A673 (cell line): Measurements from ENCODE around the gene B4GALT5. TPM values are rescaled to one million over a fixed set of nuclear protein-coding genes. Genes with fewer than 3 reads are reported as not detected.

Experiments used
- BruUV-seq: library from RNA; stranded (reverse); fragments of 400-500 nt; replicated peaks from 2 replicates; lab custom pipeline; 2021; lab: Mats Ljungman, UMichigan
- CTCF ChIA-PET: fragments of 300-600 bp; sonication (Branson Sonifier 250); formaldehyde crosslinking; loops from one replicate; lab custom pipeline; 2022; ENCODE audit warnings: antibody characterized with exemption; lab: Charles Lee
- POLR2A ChIA-PET: fragments of 300-600 bp; sonication (Branson Sonifier 250); formaldehyde crosslinking; loops from one replicate; lab custom pipeline; 2022; ENCODE audit warnings: antibody characterized with exemption; ENCODE audit not compliant: low non-redundant PET; lab: Charles Lee
- DNase-seq: peaks from one replicate; pipeline ENCODE4 v3.0.0-alpha.2; 2015; ENCODE audit warnings: low spot score
- H3K27ac ChIP-seq: fragments of 200-600 bp; sonication (generic); 2 replicates; pipeline ENCODE4 v1.5.1; 2016; ENCODE audit warnings: mixed run types, low read depth, mild to moderate bottlenecking, mixed read lengths, antibody characterized with exemption, low read length; ENCODE audit not compliant: poor library complexity, severe bottlenecking
- H3K27me3 ChIP-seq: fragments of 200-600 bp; sonication (generic); replicated peaks from 2 replicates; pipeline ENCODE4 v1.6.1; 2017; ENCODE audit warnings: mixed run types, low read depth, mild to moderate bottlenecking, mixed read lengths, antibody characterized with exemption, low read length; ENCODE audit not compliant: insufficient read depth, poor library complexity
- H3K36me3 ChIP-seq: fragments of 200-600 bp; sonication (generic); 2 replicates; pipeline ENCODE4 v1.6.1; 2016; ENCODE audit warnings: mixed run types, mild to moderate bottlenecking, mixed read lengths, antibody characterized with exemption, low read length; ENCODE audit not compliant: insufficient read depth, poor library complexity, severe bottlenecking
- H3K4me1 ChIP-seq: fragments of 200-600 bp; sonication (generic); 2 replicates; pipeline ENCODE4 v1.6.1; 2017; ENCODE audit warnings: mixed run types, mild to moderate bottlenecking, mixed read lengths, antibody characterized with exemption, low read length; ENCODE audit not compliant: insufficient read depth, poor library complexity, severe bottlenecking
- H3K4me3 ChIP-seq: fragments of 200-600 bp; sonication (generic); 2 replicates; pipeline ENCODE4 v1.5.1; 2016; ENCODE audit warnings: low read depth, mixed run types, mild to moderate bottlenecking, mixed read lengths, low read length; ENCODE audit not compliant: poor library complexity, severe bottlenecking
- H3K9me3 ChIP-seq: fragments of 200-600 bp; sonication (generic); 2 replicates; pipeline ENCODE4 v1.6.1; 2016; ENCODE audit warnings: mixed run types, low read depth, mild to moderate bottlenecking, mixed read lengths, antibody characterized with exemption, low read length; ENCODE audit not compliant: poor library complexity, severe bottlenecking
- CTCF ChIP-seq: fragments of 300-800, 200-600 bp; sonication (generic); conservative IDR thresholded peaks from 2 replicates; pipeline ENCODE4 v1.5.1; 2017; ENCODE audit warnings: low read depth, mild to moderate bottlenecking, antibody characterized with exemption, low read length, moderate library complexity, mixed read lengths
- EZH2 ChIP-seq: fragments of 200-600 bp; sonication (generic); IDR thresholded peaks from 2 replicates; pipeline ENCODE4 v1.6.1; 2017; ENCODE audit warnings: borderline replicate concordance, low read depth, mild to moderate bottlenecking, mixed read lengths, antibody characterized with exemption, low read length; ENCODE audit not compliant: poor library complexity, severe bottlenecking
- intact Hi-C: fragments of 100-400 bp; cut with micrococcal nuclease; formaldehyde crosslinking; loops from one replicate; pipeline ENCODE4 v1.10.0; 2022; ENCODE audit not compliant: unreplicated experiment
- total RNA-seq: library from RNA; stranded (reverse); gene quantifications from 2 replicates; pipeline ENCODE4 v1.2.3, GENCODE V29; 2021

B4GALT5 gene
- total RNA-seq, 1 experiment from 2014 or later, result 78.0 TPM

GRCh38 chr20:49583343-49583668 is 130.4 kb downstream of the B4GALT5 start:
- Histone ChIP-seq H3K4me3 (no peak overlapping the region), H3K4me1 (no peaks in the 10 kb centered on the region), H3K9me3 (peaks cover 6% of the 10 kb centered on the region), H3K27me3 (peaks cover 16% of the 10 kb centered on the region), H3K27ac (no peak overlapping the region), H3K36me3 (no peaks in the 10 kb centered on the region)
- TF ChIP-seq EZH2 (no peak), CTCF (no peak)
- intact Hi-C loops, result no loop called here
- ChIA-PET CTCF (no interaction called here), POLR2A (no interaction called here)
- no peak for DNase-seq
- BruUV-seq, result no TSS peak

Other genes starting within 250 kb of the B4GALT5 start
- 0.81 TPM in 1 of 2 replicates, not detected in the other for gene KCNB1, start 231.2 kb downstream of the B4GALT5 start, total RNA-seq
- gene PTGIS, start 145.7 kb downstream of the B4GALT5 start, total RNA-seq, result not detected in 2 replicates
- gene SLC9A8, start 99.0 kb upstream of the B4GALT5 start, total RNA-seq, result 9.8 and 10.1 TPM in 2 replicates
- 9.2 and 9.7 TPM in 2 replicates for gene SPATA2, start 201.7 kb upstream of the B4GALT5 start, total RNA-seq
- 83.6 and 90.0 TPM in 2 replicates for gene RNF114, start 222.5 kb upstream of the B4GALT5 start, total RNA-seq